ENCODE measurements around the gene OLIG1.

OLIG1 gene

DNA sequence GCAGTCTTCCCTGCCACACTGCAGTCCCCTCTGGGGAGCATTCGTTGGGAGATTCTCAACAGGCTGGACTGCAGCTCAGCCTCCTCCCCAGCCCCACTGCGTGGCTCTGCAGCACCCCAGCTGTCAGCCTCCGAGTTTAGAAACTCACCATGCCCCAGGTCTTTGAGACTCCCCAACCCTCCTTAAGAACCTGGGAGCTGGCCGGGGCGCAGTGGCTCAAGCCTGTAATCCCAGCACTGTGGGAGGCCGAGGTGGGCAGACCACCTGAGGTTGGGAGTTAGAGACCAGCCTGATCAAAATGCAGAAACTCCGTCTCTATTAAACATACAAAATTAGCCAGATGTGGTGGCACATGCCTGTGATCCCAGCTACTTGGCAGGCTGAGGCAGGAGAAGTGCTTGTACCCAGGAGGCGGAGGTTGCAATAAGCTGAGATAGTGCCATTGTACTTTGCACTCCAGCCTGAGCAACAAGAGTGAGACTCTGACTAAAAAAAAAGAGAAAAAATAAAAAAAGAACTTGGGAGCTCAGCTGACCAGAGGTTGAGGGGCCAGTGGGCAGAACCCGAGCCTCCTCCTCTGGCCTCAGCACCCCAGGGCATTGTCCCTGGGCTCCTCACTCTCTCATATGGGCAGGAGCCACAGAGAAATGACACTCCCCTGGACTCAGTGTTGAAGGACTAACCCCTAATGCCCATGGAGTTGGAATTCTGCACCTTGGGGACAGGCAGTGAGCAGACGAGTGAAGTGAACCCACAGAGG lies 38.6 kb upstream of the OLIG1 start:
- no peak for DNase-seq (ENCODE audit: low read depth in 2 of 2)

- no peak for DNase-seq (ENCODE audit: low read depth in 2 of 2)
Observed at GRCh38 chr21:33032434-33033047, 37.4 kb upstream of the OLIG1 start.

- DNase-seq (ENCODE audit: low read depth in 2 of 2) = no peak
Observed at GRCh38 chr21:33033094-33033951, 36.6 kb upstream of the OLIG1 start.

GRCh38 chr21:33033961-33034413 lies 36.0 kb upstream of the OLIG1 start:
- no peak for DNase-seq (ENCODE audit: low read depth in 2 of 2)

- no peak for DNase-seq (ENCODE audit: low read depth in 2 of 2)
Observed at GRCh38 chr21:33035147-33035546, 34.8 kb upstream of the OLIG1 start.

DNA sequence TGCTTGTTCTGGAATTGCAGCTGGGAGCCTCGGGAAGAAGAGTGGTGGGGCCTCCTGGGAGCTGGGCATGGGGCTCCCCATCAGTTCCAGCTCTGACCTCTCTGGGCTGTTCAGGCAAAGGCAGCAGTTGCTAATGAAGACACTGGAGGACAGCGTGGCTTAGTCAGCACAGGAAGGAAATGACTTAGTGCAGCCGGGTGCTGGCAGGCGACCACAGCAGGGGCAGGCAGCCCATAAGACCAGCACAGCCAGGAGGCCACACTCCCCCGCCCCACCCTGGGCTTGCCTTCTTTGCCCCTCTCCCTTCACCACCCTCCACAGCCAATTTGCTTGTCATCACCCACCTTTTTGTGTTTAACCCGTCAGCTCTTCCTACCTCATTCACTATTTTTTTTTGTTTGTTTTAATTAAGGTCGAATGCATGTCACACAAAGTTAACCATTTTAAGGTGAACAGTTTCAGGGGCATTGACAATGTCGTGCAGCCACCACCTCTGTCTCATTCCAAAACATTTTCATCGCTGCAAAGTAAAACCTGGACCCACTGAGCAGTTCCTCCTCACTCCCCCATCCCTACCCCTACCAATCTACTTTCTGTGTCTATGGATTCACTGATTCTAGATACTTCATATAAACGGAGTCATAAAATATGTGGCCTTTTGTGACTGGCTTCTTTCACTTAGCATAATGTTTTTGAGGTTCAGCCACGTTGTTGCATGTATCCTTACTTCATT lies 33.3 kb upstream of the OLIG1 start:
- DNase-seq (ENCODE audit: low read depth in 2 of 2) = peak in 1 of 2 donors; percentile 33

- DNase-seq (ENCODE audit: low read depth in 2 of 2) = no peak
Observed at GRCh38 chr21:33037501-33037900, 32.4 kb upstream of the OLIG1 start.

DNA sequence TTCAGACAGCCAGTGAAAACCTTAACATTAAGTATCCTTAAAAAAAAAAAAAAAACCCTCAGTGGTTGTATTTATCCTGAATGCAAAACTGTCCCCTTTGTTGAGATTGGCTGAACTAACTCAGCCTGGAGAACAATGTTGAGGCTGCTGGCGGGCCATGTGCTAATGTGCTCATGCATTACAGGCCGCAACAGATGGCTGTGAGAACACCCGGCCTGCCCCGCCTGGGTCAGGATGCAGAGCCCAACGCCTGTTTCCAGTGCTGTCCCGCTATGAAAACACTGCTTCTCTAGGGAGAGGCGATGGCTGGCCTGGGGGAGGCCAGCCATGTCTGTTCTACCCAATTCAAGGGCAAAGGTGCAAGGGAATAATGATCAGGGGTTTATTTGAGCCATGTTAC lies 30.4 kb upstream of the OLIG1 start:
- no peak for DNase-seq (ENCODE audit: low read depth in 2 of 2)

GRCh38 chr21:33040215-33040614 lies 29.7 kb upstream of the OLIG1 start:
- DNase-seq (ENCODE audit: low read depth in 2 of 2) = no peak

DNA sequence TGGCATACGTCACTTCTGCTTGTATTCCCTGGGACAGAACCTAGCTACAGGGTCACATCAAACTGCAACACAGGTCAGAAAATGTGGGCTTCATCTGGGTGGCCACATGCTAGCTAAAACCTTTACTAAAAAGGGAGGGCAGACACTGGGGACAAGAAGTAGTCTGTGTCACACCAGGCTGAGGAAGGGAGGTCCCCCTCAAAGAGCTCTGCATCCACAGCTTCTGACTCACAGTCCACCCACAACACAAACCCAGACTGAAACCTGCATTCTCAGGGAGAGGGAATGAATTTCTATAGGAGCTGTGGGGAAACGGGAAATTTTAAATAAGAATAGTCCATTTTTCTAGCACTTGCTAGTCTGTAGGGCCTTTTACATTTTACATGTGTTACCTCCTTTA lies 28.0 kb upstream of the OLIG1 start:
- no peak for DNase-seq (ENCODE audit: low read depth in 2 of 2)

GRCh38 chr21:33042812-33043211 lies 27.1 kb upstream of the OLIG1 start:
- no peak for DNase-seq (ENCODE audit: low read depth in 2 of 2)

DNA sequence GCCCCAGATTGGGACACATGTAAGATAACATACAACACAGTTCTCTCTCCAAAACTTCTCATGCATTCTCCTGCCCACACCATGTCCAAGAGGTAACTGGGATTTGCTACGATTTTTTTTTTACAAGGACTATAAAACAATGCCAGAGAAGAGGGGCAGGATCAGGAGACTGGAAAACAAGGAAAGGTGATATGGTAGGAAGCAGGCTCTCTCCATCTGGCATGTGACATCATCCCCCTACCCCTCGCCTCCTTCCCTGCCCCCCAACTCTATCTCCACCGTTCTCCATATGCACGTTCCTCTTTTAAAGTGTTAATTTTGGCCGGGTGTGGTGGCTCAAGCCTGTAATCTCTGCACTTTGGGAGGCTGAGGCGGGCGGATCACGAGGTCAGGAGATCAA lies 23.5 kb upstream of the OLIG1 start:
- DNase-seq (ENCODE audit: low read depth in 2 of 2) = no peak

- no peak for DNase-seq (ENCODE audit: low read depth in 2 of 2)
Observed at GRCh38 chr21:33047231-33047630, 22.7 kb upstream of the OLIG1 start.

- DNase-seq (ENCODE audit: low read depth in 2 of 2) = no peak
Observed at GRCh38 chr21:33051925-33052324, 18.0 kb upstream of the OLIG1 start.

DNA sequence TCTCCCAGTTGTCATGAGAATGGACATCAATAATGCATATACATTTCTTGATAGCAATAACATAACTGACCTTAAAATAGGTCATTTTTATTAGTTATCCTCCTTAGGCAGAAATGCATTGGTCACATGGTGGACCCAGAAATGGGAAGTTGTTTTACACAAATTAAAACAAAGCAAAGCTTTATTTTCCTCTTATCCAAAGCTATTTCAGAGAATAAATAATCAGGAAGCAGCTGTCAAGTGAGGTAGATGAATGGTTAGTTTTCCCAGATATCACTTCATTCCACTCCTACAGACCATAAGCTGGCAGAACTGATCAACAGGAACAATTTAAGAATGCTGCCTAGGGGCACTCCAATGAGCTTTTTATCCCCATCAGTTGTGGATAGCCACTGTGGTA lies 16.0 kb upstream of the OLIG1 start:
- no peak for DNase-seq (ENCODE audit: low read depth in 2 of 2)

GRCh38 chr21:33055991-33056390 lies 13.9 kb upstream of the OLIG1 start:
- DNase-seq (ENCODE audit: low read depth in 2 of 2) = no peak

GRCh38 chr21:33057385-33057940 lies 12.5 kb upstream of the OLIG1 start:
- DNase-seq (ENCODE audit: low read depth in 2 of 2) = no peak

- DNase-seq (ENCODE audit: low read depth in 2 of 2) = no peak
Observed at GRCh38 chr21:33058527-33058926, 11.4 kb upstream of the OLIG1 start.

GRCh38 chr21:33058957-33059356 lies 11.0 kb upstream of the OLIG1 start:
- DNase-seq (ENCODE audit: low read depth in 2 of 2) = no peak

GRCh38 chr21:33059380-33059841 lies 10.5 kb upstream of the OLIG1 start:
- no peak for DNase-seq (ENCODE audit: low read depth in 2 of 2)

GRCh38 chr21:33061233-33061632 lies 8.7 kb upstream of the OLIG1 start:
- DNase-seq (ENCODE audit: low read depth in 2 of 2) = no peak
